NB4 (cell line): ENCODE results near the gene LTK.

Source experiments
- DNase-seq: peaks from one replicate; pipeline ENCODE4 v3.0.0; 2010; ENCODE audit warnings: low read depth
- H3K4me3 ChIP-seq: one replicate; pipeline ENCODE4 v1.5.1; 2011; ENCODE audit warnings: mild to moderate bottlenecking, low read depth, low read length, moderate library complexity
- CTCF ChIP-seq: IDR thresholded peaks from one replicate; pipeline ENCODE4 v1.5.1; 2012; ENCODE audit warnings: low read depth, low read length
- MYC ChIP-seq: IDR thresholded peaks from 2 replicates; pipeline ENCODE4 v1.6.1; 2011; ENCODE audit warnings: low read depth, low read length
- POLR2A ChIP-seq: IDR thresholded peaks from 2 replicates; pipeline ENCODE4 v1.6.1; 2011; ENCODE audit warnings: mild to moderate bottlenecking; ENCODE audit not compliant: insufficient read length; ENCODE audit errors: extremely low read depth
- TF ChIP-seq, protein P1 (sequence below): IDR thresholded peaks from 2 replicates; pipeline ENCODE4 v1.6.1; 2011; ENCODE audit warnings: low read depth, low read length

LTK gene

GRCh38 chr15:41466711-41467110, 46.9 kb downstream of the LTK start:
- no peak for DNase-seq
- no peak overlapping the region for H3K4me3 ChIP-seq
- TF ChIP-seq POLR2A (no peak), MYC (no peak), CTCF (no peak)
- TF ChIP-seq, protein P1, sequence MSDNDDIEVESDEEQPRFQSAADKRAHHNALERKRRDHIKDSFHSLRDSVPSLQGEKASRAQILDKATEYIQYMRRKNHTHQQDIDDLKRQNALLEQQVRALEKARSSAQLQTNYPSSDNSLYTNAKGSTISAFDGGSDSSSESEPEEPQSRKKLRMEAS: no peak

GRCh38 chr15:41465822-41466421, 47.7 kb downstream of the LTK start:
- peak; percentile 68 for DNase-seq
- no peak overlapping the region for H3K4me3 ChIP-seq
- peak; percentile 99 for TF ChIP-seq CTCF
- TF ChIP-seq, protein P1: no peak

DNA sequence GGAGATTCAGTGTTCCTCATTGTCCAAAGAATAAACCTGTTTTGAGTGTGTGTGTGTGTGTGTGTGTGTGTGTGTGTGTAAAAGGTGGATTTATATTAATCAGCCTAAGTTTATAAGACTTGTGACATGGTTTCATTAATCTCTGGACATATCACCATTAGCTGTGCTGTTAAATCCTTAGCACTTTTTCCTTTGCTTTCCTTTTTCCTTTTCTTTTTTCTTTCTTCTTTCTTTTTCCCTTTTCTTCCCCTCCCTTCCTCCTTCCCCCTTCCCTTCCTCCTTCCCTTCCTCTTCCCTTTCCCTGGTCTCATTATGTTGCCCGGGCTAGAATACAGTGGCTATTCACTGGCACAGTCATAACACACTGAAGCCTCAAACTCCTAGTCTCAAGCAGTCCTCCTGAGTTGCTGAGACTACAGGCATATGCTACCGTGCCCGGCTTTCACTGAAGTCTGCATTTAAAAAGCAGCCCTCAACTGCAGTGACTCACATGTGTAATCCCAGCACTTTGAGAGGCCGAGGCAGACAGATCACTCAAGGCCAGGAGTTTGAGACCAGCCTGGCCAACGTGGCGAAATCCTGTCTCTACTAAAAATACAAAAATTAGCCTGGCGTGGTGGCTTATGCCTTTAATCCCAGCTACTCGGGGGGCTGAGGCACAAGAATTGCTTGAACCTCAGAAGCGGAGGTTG, 48.6 kb downstream of the LTK start:
- no peak for TF ChIP-seq CTCF
- TF ChIP-seq, protein P1: no peak
- no peak overlapping the region for H3K4me3 ChIP-seq
- DNase-seq: no peak

DNA sequence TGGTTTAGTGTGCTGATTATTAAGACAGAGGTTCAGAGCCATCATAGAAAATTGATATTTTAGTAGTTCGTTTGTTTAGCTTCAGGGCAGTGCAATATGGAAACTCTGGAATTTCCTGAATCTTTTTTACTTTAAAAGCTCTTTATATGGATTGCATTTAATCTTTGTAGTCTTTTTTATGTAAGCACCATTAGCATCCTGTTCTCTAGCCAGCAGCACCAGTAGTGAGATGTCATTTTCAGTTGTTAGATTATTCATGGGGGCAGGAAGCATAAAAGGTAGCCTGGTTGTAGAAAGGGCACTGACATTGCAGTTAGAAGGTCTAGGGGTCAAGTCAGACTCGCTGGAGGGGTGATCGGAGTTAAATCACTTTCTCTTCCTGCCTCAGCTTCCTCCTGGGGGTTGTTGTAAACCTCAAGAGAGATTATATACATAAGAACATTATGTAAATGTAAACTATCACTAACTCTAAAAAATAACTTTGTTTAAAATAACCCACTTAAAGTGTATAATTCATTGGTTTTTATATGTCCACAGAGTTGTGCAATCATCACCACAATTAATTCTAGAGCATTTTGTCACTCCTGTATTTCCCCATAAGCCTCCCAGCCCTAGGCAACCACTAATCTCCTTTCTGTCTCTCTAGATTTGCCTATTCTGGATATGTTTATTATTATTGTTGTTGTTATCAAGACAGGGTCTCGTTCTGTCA, 51.4 kb downstream of the LTK start:
- peak; percentile 62 for DNase-seq
- TF ChIP-seq MYC (no peak), POLR2A (no peak), CTCF (no peak)
- TF ChIP-seq, protein P1: no peak
- no peak overlapping the region for H3K4me3 ChIP-seq
